Medulla oblongata (tissue), 1 donor: ENCODE results near the gene COL27A1.
A peak's percentile ranks its signal among the peaks of the same experiment; 100 is the strongest.
"Not testable (repeated sequence)": the region's sequence is repeated elsewhere in the genome, so short reads cannot be mapped to it uniquely, and the experiment has no call there.

Source experiments
- DNase-seq: peaks from one replicate; pipeline ENCODE4 v3.0.0-alpha.2; 2015; ENCODE audit errors: extremely low spot score

The COL27A1 gene

DNA sequence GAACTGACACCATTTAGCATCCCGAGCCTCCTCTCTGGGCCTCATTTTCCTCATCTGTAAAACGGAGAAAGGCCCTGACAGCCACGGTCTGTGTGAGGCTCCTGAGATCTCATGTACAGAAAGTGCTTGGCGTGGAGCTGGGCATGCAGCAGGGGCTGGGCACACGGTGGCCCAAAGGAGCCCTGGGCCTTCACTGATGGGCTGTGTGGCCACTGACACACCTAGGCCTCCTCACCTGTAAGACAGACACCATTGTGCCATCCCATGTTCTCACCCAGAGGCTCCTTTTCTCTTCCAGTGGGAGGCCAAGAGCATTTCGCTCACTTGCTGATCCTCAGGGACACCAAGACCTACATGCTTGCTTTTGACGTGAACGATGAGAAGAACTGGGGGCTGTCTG lies 169.2 kb downstream of the COL27A1 start:
- no peak for DNase-seq

DNA sequence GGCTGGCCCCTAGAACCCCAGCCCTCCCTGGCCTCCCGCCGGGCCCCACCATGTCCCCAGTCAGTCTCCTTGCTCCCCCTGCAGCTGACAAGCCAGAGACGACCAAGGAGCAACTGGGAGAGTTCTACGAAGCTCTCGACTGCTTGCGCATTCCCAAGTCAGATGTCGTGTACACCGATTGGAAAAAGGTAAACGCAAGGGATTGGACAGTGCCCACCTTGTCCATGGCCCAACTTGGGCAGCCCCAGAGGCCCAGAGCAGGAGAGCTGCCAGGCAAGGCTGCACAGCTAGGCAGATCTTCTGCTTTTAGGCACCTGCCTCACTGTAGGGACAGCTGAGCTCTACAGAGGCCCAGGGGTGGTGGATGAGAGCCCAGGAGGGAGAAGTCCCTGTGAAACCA lies 169.6 kb downstream of the COL27A1 start:
- DNase-seq, result not testable (repeated sequence)

DNA sequence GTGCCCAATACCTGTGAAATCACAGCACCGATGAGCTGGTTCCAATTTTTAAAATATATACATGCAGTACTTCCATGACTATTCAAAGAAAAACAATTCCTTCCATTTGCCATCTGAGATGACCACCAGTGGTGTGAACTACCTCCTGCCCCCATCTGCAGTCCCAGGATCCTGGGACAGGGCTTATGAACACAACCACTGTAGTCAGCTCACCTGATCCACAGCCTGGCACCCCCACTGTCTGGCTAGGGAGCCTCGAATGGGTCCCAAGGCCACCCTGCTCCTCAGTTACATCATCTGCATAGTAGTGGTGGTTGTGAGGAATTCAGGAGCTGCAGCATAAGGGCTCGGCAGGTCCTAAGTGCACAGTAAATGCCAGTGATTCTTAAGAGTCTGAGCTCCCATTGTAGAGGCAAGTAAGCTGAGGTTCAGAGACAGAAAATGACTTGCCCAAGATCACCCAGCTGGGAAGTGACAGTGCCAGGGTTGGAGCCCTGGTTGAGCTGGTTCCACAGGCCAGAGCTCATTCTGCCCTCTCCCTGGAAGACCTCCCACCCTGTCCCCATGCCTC lies 170.4 kb downstream of the COL27A1 start:
- DNase-seq, result not testable (repeated sequence)

DNA sequence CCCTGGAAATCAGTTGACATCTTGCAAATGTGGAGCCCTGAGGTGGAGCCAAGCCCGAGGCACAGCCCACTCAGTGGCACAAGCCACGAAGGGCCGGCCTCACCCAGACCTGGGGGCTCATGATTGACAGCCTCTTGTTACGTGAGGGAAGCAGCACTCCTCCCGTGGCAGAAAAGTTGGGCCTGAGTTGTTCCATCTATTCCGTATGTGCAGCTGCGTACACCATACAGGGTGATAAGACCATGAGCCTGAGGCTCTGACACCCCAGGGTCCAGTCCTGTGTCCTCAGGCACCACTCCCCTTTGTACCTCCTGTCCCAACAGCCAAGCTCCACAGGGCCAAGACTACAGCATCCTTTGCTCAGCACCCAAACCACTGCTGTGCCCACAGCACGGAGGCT lies 172.4 kb downstream of the COL27A1 start:
- no peak for DNase-seq

DNA sequence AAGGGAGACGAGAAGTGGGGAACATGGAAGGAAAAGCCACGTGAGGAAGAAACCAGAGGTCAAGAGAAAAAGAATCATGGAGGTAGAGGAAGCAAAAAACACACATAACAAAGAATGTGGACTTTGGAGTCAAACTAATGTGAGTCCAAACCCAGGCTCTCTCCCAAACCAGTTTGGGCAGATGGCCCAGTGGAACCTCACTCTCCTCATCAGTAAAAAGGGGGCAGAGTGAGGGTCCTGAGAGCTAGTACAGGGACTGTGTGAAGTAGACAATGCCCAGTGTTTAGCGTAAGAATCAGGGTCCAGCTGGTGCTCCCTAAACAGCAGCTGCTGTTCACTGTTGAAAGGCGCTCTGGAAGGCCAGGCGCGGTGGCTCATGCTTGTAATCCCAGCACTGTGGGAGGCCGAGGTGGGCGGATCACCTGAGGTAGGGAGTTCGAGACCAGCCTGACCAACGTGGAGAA lies 173.1 kb downstream of the COL27A1 start:
- DNase-seq, result not testable (repeated sequence)

DNA sequence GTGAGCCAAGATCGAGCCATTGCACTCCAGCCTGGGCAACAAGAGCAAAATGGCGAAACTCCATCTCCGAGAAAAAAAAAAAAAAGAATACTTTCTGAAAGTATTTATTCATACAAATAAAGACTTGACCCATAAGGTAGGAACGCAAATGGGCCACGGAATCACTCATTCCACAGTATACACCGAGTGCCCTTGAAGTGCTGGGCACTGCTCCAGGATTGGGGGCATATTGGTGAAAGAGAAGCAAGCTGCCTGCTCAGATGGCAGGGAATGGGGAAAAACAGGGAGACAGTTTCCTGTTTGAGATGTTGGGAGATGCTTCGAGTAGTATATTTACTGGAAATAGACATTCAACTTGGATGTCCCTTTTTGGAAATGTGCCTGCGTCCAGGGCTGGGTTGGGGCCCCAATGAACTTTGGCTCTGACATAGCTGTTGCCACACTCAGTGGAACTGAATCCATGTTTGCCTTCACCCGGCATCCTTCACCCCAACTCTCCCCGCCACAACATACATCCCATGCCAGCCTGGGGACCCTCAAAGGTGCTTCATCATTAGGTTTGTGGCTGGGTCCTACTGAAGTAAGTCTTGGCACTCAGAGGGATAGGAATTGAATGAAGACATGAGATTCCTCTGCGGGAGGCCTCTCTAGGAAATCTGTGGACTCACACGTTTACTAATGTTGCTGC lies 173.7 kb downstream of the COL27A1 start:
- DNase-seq, result not testable (repeated sequence)

DNA sequence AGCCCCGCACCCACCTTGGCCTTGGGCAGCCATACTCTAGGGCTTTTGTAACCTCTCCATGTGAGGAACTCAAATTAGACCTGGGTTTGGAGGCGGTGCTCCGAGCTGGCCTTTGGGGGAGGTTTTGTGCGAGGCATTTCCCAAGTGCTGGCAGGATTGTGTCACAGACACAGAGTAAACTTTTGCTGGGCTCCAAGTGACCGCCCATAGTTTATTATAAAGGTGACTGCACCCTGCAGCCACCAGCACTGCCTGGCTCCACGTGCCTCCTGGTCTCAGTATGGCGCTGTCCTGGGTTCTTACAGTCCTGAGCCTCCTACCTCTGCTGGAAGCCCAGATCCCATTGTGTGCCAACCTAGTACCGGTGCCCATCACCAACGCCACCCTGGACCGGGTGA lies 174.3 kb downstream of the COL27A1 start, which contains the start of gene ORM2:
ORM2 (plus strand) TSS at position 245 of the 398 bp plus-strand sequence; CDS start at position 281, 36 bp downstream.
- DNase-seq, result not testable (repeated sequence)

DNA sequence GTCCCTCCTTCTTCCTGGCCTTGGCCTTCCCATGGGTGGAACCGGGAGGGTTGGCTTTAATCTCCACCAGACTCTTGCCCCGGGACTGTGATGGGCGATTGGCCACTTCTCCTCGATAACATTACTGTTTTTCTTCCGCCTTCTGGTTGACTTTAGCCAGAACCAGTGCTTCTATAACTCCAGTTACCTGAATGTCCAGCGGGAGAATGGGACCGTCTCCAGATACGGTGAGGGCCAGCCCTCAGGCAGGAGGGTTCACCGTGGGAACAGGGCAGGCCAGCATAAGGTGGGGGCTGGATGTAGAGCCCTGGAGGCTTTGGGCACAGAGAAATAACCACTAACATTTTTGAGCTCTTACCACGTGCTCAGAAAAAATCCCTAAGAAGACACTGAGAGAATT lies 175.3 kb downstream of the COL27A1 start:
- DNase-seq, result no peak

DNA sequence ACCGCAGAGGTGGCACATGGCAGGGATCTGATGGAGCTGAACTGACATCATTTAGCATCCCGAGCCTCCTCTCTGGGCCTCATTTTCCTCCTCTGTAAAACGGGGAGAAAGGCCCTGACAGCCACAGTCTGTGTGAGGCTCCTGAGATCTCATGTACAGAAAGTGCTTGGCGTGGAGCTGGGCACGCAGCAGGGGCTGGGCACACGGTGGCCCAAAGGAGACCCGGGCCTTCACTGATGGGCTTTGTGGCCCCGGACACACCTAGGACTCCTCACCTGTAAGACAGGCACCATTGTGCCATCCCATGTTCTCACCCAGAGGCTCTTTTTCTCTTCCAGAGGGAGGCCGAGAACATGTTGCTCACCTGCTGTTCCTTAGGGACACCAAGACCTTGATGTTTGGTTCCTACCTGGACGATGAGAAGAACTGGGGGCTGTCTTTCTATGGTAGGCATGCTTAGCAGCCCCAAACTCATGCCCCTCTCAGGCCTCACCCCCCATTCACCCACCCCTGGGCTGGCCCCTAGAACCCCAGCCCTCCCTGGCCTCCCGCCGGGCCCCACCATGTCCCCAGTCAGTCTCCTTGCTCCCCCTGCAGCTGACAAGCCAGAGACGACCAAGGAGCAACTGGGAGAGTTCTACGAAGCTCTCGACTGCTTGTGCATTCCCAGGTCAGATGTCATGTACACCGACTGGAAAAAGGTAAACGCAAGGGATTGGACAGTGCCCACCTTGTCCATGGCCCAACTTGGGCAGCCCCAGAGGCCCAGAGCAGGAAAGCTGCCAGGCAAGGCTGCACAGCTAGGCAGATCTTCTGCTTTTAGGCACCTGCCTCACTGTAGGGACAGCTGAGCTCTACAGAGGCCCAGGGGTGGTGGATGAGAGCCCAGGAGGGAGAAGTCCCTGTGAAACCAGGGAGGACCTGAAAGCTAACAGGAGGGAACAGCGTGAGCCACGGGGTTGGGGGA lies 176.2 kb downstream of the COL27A1 start:
- DNase-seq, result not testable (repeated sequence)

DNA sequence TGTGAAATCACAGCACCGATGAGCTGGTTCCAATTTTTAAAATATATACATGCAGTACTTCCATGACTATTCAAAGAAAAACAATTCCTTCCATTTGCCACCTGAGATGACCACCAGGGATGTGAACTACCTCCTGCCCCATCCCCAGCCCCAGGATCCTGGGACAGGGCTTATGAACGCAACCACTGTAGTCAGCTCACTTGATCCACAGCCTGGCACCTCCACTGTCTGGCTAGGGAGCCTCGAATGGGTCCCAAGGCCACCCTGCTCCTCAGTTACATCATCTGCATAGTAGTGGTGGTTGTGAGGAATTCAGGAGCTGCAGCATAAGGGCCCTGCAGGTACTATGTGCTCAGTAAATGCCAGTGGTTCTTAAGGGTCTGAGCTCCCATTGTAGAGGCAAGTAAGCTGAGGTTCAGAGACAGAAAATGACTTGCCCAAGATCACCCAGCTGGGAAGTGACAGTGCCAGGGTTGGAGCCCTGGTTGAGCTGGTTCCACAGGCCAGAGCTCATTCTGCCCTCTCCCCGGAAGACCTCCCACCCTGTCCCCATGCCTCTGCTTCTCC lies 177.2 kb downstream of the COL27A1 start:
- not testable (repeated sequence) for DNase-seq

DNA sequence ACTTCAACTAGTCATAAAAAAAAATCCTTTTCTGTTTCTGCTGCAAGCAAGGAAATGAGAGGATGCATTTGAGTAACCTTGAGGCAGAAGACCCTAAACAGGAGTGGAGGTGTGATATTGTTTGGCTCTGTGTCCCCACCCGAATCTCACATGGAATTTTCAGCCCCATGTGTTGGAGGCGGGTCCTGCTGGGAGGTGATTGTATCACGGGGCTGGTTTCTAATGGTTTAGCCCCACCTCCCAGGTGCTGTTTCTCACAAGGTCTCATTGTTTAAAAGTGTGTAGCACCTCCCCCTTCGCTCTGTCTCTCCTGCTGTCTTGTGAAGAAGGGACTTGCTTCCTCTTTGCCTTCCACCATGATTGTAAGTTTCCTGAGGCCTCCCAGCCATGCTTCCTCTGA lies 178.4 kb downstream of the COL27A1 start:
- DNase-seq, result not testable (repeated sequence)

DNA sequence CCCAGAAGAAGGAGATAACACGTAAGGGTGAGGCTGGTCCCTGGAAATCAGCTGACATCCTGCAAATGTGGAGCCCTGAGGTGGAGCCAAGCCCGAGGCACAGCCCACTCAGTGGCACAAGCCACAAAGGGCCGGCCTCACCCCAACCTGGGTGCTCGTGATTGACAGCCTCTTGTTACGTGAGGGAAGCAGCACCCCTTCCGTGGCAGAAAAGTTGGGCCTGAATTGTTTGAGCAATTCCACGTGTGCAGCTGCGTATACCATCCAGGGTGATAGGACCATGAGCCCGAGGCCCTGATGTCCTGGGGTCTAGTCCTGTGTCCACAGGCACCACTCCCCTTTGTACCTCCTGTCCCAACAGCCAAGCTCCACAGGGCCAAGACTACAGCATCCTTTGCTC lies 179.2 kb downstream of the COL27A1 start:
- no peak for DNase-seq

DNA sequence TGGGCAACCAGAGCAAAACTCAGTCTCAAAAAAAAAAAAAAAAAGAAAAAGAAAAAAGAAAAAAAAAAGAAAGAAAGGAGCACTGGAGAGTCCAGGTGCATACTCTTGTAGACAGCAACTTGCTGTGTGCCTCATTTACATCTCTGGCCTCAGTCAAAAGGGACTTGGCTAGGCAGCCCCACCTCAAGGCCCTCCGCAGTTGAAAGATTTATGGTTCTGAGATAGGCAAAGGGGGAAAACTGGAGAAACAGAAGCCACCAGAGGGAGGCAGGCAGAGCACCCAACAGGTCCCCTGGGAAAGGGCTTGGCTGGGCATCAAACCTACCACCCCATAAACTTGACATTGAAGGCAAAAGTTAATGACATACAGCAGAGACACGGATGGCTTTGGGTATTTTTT lies 180.4 kb downstream of the COL27A1 start:
- no peak for DNase-seq

DNA sequence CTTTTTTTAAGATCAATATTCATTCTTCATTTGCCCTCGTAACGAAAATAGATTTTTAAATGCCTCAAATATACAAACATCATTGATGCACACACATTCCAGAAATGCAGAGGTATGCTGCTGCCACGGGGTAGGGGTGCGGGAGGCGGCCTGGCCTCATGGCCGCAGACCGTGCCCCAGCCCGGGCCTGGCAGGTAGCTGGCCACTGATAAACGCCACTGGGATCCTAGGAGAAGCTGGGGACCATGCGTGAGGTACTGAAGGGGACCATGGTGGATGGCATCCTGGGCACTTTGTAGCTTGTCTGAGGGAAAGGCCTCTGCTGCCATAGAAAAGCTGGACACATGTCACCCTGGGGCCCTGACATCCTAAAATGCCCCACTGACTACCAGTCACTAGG lies 180.8 kb downstream of the COL27A1 start:
- no peak for DNase-seq

DNA sequence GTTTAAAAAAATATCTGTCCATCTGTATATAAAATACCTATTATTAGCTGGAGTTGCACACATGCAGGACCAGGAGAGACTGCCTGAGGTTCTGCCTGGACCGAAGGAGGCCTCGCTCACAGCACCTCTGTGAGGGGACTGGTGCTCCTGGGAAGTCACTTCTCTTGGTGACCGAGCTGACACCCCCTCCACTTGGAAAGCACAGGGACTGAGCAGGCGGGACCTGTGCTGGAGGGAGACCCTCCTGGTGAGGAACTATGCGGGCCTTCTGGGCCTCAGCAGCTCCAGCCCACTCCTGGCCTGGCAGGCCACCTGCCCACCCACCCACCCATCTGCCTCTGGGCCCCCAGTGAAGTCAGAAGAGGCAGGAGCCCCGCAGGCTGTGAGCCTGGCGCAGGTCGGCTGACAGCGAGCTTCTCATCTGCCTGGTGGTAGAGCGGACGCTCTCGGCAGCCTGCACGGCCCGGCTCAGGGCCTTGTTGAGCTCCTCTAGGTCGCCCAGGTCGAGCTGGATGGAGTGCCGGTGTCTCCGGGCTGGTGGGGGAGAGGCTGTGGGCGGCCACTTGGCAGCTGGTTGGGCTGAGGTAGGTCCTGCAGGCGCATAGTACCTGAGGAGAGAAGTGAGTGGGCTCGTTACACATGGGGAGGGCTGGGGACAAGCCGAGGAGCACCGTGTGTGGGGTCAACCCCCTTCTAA lies 181.5 kb downstream of the COL27A1 start:
- DNase-seq, result no peak

DNA sequence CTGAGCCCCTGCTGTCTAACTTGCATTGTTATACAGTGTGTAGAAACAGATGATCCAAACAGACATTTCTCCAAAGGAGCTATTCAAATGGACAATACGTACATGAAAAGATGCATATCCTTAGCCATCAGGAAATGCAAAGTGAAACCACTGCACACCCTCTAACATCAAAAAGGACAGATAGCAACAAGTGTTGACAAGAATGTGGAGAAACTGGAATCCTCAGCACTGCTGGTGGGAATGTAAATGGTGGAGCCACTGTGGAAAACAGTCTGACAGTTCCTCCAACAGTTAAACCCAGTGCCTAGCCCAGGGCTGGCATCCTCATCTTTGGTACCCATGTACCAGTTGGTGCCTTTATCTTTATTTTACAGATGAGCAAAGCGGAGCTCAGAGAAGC lies 182.8 kb downstream of the COL27A1 start:
- DNase-seq, result no peak

DNA sequence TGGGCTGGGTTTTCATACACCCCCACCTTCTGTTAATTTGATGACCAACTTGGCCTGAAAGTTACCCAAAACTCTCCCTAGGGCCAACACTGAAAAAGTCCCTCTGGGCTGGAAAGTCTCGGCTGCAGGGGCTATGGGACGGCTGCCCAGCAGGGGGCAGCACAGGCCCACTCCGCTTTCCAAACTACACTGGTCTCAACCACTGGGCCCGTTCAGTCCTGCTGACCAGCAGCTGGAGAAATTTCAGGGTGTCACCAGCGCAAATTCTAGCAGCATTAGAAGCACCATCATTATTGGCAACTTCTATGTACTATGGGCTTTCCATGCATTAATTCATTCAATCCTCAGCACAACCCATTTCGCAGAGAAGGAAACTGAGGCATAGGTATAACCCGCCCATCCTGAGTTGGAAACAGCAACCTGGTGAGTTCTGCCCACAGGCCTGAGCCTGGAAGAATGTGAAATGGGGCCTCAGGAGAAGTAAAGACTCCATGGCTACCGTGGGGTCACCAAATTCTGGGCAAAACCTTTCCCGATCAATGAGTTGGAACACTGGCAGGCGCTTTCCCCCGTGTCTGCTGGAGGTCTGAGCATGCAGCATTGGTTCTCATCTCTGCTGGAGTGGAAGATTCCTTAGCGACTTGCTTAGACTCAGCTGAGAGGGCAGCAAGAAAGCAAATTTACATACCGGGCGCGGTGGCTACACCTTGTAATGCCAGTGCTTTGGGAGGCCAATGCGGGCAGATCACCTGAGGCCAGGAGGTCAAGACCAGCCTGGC lies 184.0 kb downstream of the COL27A1 start:
- peak; percentile 49 for DNase-seq

DNA sequence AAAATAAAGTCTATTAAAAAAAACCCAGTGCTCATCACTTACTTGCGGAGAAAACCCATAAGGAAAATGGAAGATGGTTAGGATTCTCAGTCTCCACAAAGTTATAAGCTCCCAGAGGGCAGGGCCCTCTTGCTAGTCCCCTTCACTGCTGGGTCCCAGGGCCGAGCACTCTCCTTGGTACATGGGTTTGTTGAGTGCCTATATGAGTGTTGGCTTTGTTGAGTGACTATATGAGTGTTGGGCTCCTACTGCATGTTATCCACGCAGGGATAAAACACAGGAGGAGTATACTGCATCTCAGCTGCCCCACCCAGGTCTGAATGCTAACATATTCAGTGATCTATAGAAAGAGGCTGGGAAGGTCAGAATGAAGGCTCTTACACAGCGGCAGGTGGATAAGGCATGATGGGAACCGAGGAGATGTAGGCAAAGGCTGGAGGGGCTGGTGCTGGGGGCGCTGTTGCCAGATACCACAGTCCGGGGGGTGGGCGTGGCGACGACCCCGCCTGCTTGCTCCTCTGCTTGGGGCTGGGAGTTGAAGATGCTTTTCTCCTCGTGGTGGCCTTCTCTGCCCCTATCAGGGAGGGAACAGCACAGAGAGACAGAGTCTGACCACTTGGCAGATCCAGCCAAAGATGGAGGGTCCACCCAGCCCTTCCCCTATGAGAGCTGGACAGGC lies 186.0 kb downstream of the COL27A1 start:
- no peak for DNase-seq

DNA sequence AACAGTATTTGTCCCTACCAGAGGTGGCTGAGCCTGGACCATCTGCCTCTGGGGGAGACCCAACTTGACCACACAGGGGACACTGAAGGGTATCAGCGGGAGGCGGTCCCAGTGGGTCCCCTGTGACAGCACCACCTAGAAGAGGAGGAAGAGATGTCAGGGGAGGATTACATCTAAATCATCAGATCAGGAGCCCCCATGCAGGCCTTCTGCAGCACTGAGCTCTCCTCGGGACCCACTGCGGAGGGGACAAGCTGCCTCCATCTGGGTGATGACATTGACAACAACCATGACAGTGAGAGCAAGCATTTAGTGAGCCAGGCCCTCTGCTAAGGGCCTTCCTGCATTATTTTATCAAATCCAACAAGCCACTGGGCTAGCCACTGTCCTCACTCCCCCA lies 186.7 kb downstream of the COL27A1 start:
- no peak for DNase-seq
